Heart left ventricle (tissue), 13 donors: ENCODE data around the gene SEC24B.

ENCODE experiments used
- CTCF ChIP-seq, 12 donors: fragments of 200-600 bp; sonication (generic) in 4 of 12; IDR thresholded peaks; one replicate each; pipeline versions ENCODE4 v1.5.0 to v1.8.0; 2018 to 2022; ENCODE audit warnings: antibody characterized with exemption in 12 of 12, mild to moderate bottlenecking in 5 of 12
- POLR2A ChIP-seq, 2 donors: fragments of 450-650 bp; IDR thresholded peaks; one replicate each; pipeline ENCODE4 v1.6.1; 2017; ENCODE audit warnings: antibody characterized with exemption in 2 of 2, mild to moderate bottlenecking in 2 of 2, moderate library complexity in 2 of 2
- donor health status: ischemic (EF 13 %, LVEDD 7.1; RV severe dilation, severe dysfunction).
- donor health status: DM: no; HTN: yes; CAD: no.
- donor health status: DM: no; HTN: no; CAD: no.
- donor health status: ischemic (EF 25% LVEDD 6.9; RV normal size, moderate dysfunction).
- donor health status: ischemic (EF 25% LVEDD 5.7; RV mildly dilated, moderate dysfunction).
- donor health status: ischemic (EF 35%, LVEDD 5.7; RV mildly dilated, moderate dysfunction).
- donor health status: nonischemic (EF 11% LVEDD 7.7; RV severe dilation, severe dysfunction).
- donor health status: DM: yes; HTN: yes; CAD: no.
- donor health status: PGD.
- donor health status: ischemic (EF 29% LVEDD 5.4; RV normal size, mild dysfunction).
- donor health status: nonischemic (EF 23%, LVEDD 6.1; RV moderate dilation, normal function).

GRCh38 chr4:109486007-109486406 is 52.4 kb downstream of the SEC24B start:
- no peak for TF ChIP-seq POLR2A (IDR thresholded peaks at IDR 0.05)
- no peak for TF ChIP-seq CTCF (IDR thresholded peaks at IDR 0.05)
